ENCODE results near the gene NOL4L. TPM values are rescaled to one million over a fixed set of nuclear protein-coding genes. Genes with fewer than 3 reads are reported as not detected.
A peak's percentile ranks its signal among the peaks of the same experiment; 100 is the strongest.

NOL4L gene
- total RNA-seq, 1 experiment from 2014 or later = 31.7 TPM

DNA sequence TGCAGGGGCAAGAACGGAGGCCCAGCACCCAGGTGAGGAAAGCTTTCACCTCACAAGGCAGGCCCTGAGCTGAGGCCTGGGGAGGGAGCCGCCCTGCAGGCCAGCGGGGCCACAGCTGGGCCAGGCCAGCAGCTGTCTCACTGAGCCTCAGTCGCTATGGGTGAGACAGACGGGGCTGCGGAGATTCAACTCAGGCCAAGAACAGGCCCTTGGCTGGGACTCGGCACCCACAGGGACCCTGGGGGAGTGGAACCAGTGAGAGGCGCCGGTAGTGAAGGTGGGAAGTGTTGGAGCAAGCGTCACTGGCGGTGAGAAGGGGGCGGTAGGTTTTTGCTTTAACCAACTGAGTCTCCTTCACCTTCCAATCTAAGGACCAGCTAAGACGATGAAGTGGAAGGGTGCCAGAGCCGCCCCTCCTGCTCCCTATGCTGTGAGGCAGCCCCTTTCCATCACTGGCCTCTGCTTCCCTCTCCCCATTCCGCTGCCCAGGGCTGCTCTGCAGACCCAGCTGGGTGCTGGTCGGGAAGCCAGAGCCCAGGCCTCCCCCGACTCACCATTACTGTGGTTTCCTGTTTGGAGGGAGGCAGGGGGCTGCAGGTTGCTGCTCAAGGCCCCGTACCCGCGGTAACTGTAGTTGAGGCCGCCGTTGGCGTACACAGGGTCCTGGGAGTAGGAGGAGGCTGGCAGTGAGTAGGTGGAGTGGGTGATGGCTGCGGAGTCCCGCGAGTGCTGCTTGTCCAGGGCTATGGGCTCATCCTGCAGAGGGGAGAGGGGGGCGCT, 133.3 kb downstream of the NOL4L start:
- peak overlapping the region in 1 of 3 experiments; percentile 87; a peak in 2 of 7 replicates for H3K27ac Mint-ChIP-seq
- no peaks in the 10 kb centered on the region for H3K4me1 ChIP-seq (ENCODE audit: insufficient read depth, low read length)
- H3K23me2 ChIP-seq (ENCODE audit: insufficient read length, low read depth, low read length, poor library complexity, severe bottlenecking) = no peaks in the 10 kb centered on the region
- no peak overlapping the region for H2BK15ac ChIP-seq (ENCODE audit: low read depth, low read length)
- H3T11ph ChIP-seq (ENCODE audit: low read length) = no peak overlapping the region
- WGBS (ENCODE audit: extremely low coverage, insufficient read length, low lambda C conversion rate) = no CpG with 5 or more reads among the region's 27 CpGs
- H3K4ac ChIP-seq (ENCODE audit: low read depth, low read length) = no peak overlapping the region
- H3K4me3 Mint-ChIP-seq = no peak overlapping the region
- H3K9ac ChIP-seq (ENCODE audit: extremely low read depth, insufficient read length, low read length) = no peak overlapping the region
- H3K79me2 ChIP-seq (ENCODE audit: insufficient read depth, low read length) = no peaks in the 10 kb centered on the region
- no peaks in the 10 kb centered on the region for H3K27me3 Mint-ChIP-seq (ENCODE audit: low read depth)
- H2BK20ac ChIP-seq (ENCODE audit: low read depth, low read length, poor library complexity, severe bottlenecking) = no peak overlapping the region
- no peaks in the 10 kb centered on the region for H3K9me3 ChIP-seq (ENCODE audit: control insufficient read depth, low read depth, low read length)
- no peaks in the 10 kb centered on the region for H3K9me3 Mint-ChIP-seq
- no peak overlapping the region for H3K23ac ChIP-seq (ENCODE audit: insufficient read length, low read depth, low read length)
- no peaks in the 10 kb centered on the region for H3K27me3 ChIP-seq (ENCODE audit: insufficient read depth, low read length)
- H2AK5ac ChIP-seq (ENCODE audit: insufficient read length, low read length) = no peak overlapping the region
- H2BK5ac ChIP-seq (ENCODE audit: insufficient read length, low read length) = no peak overlapping the region
- no peak overlapping the region for H4K8ac ChIP-seq (replicated peaks; ENCODE audit: insufficient read length, low read depth, low read length)
- no peak overlapping the region for H2AFZ ChIP-seq (ENCODE audit: low read length)
- no peak overlapping the region for H2BK120ac ChIP-seq (ENCODE audit: low read depth, low read length, poor library complexity, severe bottlenecking)
- peaks cover 20 to 70% (median 55%) of the 10 kb centered on the region in 3 experiments for H3K36me3 Mint-ChIP-seq (ENCODE audit: insufficient read depth in 1 of 3, low read depth in 3 of 3)
- TF ChIP-seq, protein P1, sequence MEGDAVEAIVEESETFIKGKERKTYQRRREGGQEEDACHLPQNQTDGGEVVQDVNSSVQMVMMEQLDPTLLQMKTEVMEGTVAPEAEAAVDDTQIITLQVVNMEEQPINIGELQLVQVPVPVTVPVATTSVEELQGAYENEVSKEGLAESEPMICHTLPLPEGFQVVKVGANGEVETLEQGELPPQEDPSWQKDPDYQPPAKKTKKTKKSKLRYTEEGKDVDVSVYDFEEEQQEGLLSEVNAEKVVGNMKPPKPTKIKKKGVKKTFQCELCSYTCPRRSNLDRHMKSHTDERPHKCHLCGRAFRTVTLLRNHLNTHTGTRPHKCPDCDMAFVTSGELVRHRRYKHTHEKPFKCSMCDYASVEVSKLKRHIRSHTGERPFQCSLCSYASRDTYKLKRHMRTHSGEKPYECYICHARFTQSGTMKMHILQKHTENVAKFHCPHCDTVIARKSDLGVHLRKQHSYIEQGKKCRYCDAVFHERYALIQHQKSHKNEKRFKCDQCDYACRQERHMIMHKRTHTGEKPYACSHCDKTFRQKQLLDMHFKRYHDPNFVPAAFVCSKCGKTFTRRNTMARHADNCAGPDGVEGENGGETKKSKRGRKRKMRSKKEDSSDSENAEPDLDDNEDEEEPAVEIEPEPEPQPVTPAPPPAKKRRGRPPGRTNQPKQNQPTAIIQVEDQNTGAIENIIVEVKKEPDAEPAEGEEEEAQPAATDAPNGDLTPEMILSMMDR (conservative IDR thresholded peaks at IDR 0.05) = peak; percentile 34; the same call in 2 of the 3 replicates
- no peak overlapping the region for H3K18ac ChIP-seq (ENCODE audit: insufficient read length, low read depth, low read length)
- no peak overlapping the region for H2BK12ac ChIP-seq (ENCODE audit: insufficient read length, low read depth, low read length)
- DNase-seq = no peak
- H4K5ac ChIP-seq (ENCODE audit: insufficient read length, low read depth, low read length) = no peak overlapping the region
- H4K20me1 ChIP-seq (ENCODE audit: control insufficient read depth, insufficient read depth, insufficient read length) = no peaks in the 10 kb centered on the region
- no peaks in the 10 kb centered on the region for H3K79me1 ChIP-seq (ENCODE audit: insufficient read depth, low read depth, low read length, poor library complexity, severe bottlenecking)
- H3K14ac ChIP-seq (ENCODE audit: insufficient read depth, low read length) = no peak overlapping the region
- no peak overlapping the region for H4K91ac ChIP-seq (ENCODE audit: insufficient read length, low read depth, low read length)
- H3K27ac ChIP-seq (ENCODE audit: insufficient read length, low read depth, low read length) = no peak overlapping the region
- H3K4me1 Mint-ChIP-seq = peaks cover 0 to 2% of the 10 kb centered on the region in 2 experiments; a peak in 1 of 4 replicates
- no peak overlapping the region for H3K4me2 ChIP-seq (ENCODE audit: insufficient read depth, insufficient read length, low read length)
- no peak overlapping the region for H3K56ac ChIP-seq (ENCODE audit: insufficient read length, low read depth, low read length)
